ENCODE results near the gene ARHGAP26. TPM values are rescaled to one million over a fixed set of nuclear protein-coding genes. Genes with fewer than 3 reads are reported as not detected.

The ARHGAP26 gene
- total RNA-seq, 1 experiment from 2014 or later, result 39.8 TPM

GRCh38 chr5:142797420-142797819, 27.2 kb downstream of the ARHGAP26 start:
- DNase-seq, result no peak
- Histone ChIP-seq H4K20me1 (ENCODE audit: insufficient read depth, low read depth, low read length) (no peaks in the 10 kb centered on the region), H3K27ac (ENCODE audit: low read length) (no peak overlapping the region), H3K4me1 (ENCODE audit: low read length) (peaks cover 5% of the 10 kb centered on the region; the same call in 1 of the 2 replicates), H3K27me3 (ENCODE audit: low read length) (no peaks in the 10 kb centered on the region), H3K36me3 (ENCODE audit: insufficient read depth, low read length) (no peaks in the 10 kb centered on the region), H3K9ac (ENCODE audit: low read length) (no peak overlapping the region), H3K79me2 (ENCODE audit: low read length) (no peaks in the 10 kb centered on the region), H3K9me3 (ENCODE audit: low read length) (no peaks in the 10 kb centered on the region), H3K4me2 (ENCODE audit: low read depth, low read length, poor library complexity, severe bottlenecking) (no peak overlapping the region), H3K9me2 (replicated peaks; ENCODE audit: insufficient read depth, low read length) (no peaks in the 10 kb centered on the region), H3K4me3 (ENCODE audit: low read length) (no peak overlapping the region), H2AFZ (ENCODE audit: low read length) (no peak overlapping the region)

GRCh38 chr5:142798099-142798770, 28.1 kb downstream of the ARHGAP26 start:
- no peak overlapping the region for H3K4me3 ChIP-seq (ENCODE audit: low read length)
- no peaks in the 10 kb centered on the region for H4K20me1 ChIP-seq (ENCODE audit: insufficient read depth, low read depth, low read length)
- H3K9ac ChIP-seq (ENCODE audit: low read length), result no peak overlapping the region
- no peak for DNase-seq
- H3K27me3 ChIP-seq (ENCODE audit: low read length), result no peaks in the 10 kb centered on the region
- H3K9me2 ChIP-seq (replicated peaks; ENCODE audit: insufficient read depth, low read length), result no peaks in the 10 kb centered on the region
- no peak overlapping the region for H3K4me2 ChIP-seq (ENCODE audit: low read depth, low read length, poor library complexity, severe bottlenecking)
- no peak overlapping the region for H2AFZ ChIP-seq (ENCODE audit: low read length)
- H3K9me3 ChIP-seq (ENCODE audit: low read length), result no peaks in the 10 kb centered on the region
- H3K27ac ChIP-seq (ENCODE audit: low read length), result no peak overlapping the region
- H3K79me2 ChIP-seq (ENCODE audit: low read length), result no peaks in the 10 kb centered on the region
- no peaks in the 10 kb centered on the region for H3K36me3 ChIP-seq (ENCODE audit: insufficient read depth, low read length)
- peaks cover 5% of the 10 kb centered on the region; the same call in 1 of the 2 replicates for H3K4me1 ChIP-seq (ENCODE audit: low read length)

- no peaks in the 10 kb centered on the region for H3K9me2 ChIP-seq (replicated peaks; ENCODE audit: insufficient read depth, low read length)
- no peaks in the 10 kb centered on the region for H4K20me1 ChIP-seq (ENCODE audit: insufficient read depth, low read depth, low read length)
- H3K9me3 ChIP-seq (ENCODE audit: low read length), result no peaks in the 10 kb centered on the region
- H3K4me2 ChIP-seq (ENCODE audit: low read depth, low read length, poor library complexity, severe bottlenecking), result no peak overlapping the region
- no peaks in the 10 kb centered on the region for H3K36me3 ChIP-seq (ENCODE audit: insufficient read depth, low read length)
- H3K9ac ChIP-seq (ENCODE audit: low read length), result no peak overlapping the region
- H3K27me3 ChIP-seq (ENCODE audit: low read length), result no peaks in the 10 kb centered on the region
- no peak overlapping the region for H2AFZ ChIP-seq (ENCODE audit: low read length)
- H3K4me3 ChIP-seq (ENCODE audit: low read length), result no peak overlapping the region
- DNase-seq, result no peak
- H3K27ac ChIP-seq (ENCODE audit: low read length), result no peak overlapping the region
- H3K4me1 ChIP-seq (ENCODE audit: low read length), result no peaks in the 10 kb centered on the region
- no peaks in the 10 kb centered on the region for H3K79me2 ChIP-seq (ENCODE audit: low read length)
Measured at GRCh38 chr5:142800776-142801494, 30.8 kb downstream of the ARHGAP26 start.

GRCh38 chr5:142801495-142801871, 31.3 kb downstream of the ARHGAP26 start:
- no peaks in the 10 kb centered on the region for H3K9me2 ChIP-seq (replicated peaks; ENCODE audit: insufficient read depth, low read length)
- no peaks in the 10 kb centered on the region for H3K79me2 ChIP-seq (ENCODE audit: low read length)
- no peaks in the 10 kb centered on the region for H4K20me1 ChIP-seq (ENCODE audit: insufficient read depth, low read depth, low read length)
- no peak overlapping the region for H3K27ac ChIP-seq (ENCODE audit: low read length)
- H3K36me3 ChIP-seq (ENCODE audit: insufficient read depth, low read length), result no peaks in the 10 kb centered on the region
- no peak overlapping the region for H3K4me3 ChIP-seq (ENCODE audit: low read length)
- H3K27me3 ChIP-seq (ENCODE audit: low read length), result no peaks in the 10 kb centered on the region
- H3K9ac ChIP-seq (ENCODE audit: low read length), result no peak overlapping the region
- H2AFZ ChIP-seq (ENCODE audit: low read length), result no peak overlapping the region
- DNase-seq, result no peak
- H3K4me1 ChIP-seq (ENCODE audit: low read length), result no peaks in the 10 kb centered on the region
- H3K4me2 ChIP-seq (ENCODE audit: low read depth, low read length, poor library complexity, severe bottlenecking), result no peak overlapping the region
- H3K9me3 ChIP-seq (ENCODE audit: low read length), result no peaks in the 10 kb centered on the region

- Histone ChIP-seq H2AFZ (ENCODE audit: low read length) (no peak overlapping the region), H3K36me3 (ENCODE audit: insufficient read depth, low read length) (no peaks in the 10 kb centered on the region), H3K4me3 (ENCODE audit: low read length) (no peak overlapping the region), H3K9ac (ENCODE audit: low read length) (no peak overlapping the region), H3K27me3 (ENCODE audit: low read length) (no peaks in the 10 kb centered on the region), H3K4me2 (ENCODE audit: low read depth, low read length, poor library complexity, severe bottlenecking) (no peak overlapping the region), H3K4me1 (ENCODE audit: low read length) (peaks cover 12% of the 10 kb centered on the region), H3K9me2 (replicated peaks; ENCODE audit: insufficient read depth, low read length) (no peaks in the 10 kb centered on the region), H4K20me1 (ENCODE audit: insufficient read depth, low read depth, low read length) (0 out of 2 replicates have a peak, but pooled peaks cover 3% of the 10 kb centered on the region), H3K27ac (ENCODE audit: low read length) (no peak overlapping the region), H3K9me3 (ENCODE audit: low read length) (no peaks in the 10 kb centered on the region), H3K79me2 (ENCODE audit: low read length) (no peaks in the 10 kb centered on the region)
- DNase-seq, result no peak
Measured at GRCh38 chr5:142803428-142804125, 33.4 kb downstream of the ARHGAP26 start.

GRCh38 chr5:142805339-142805738, 35.2 kb downstream of the ARHGAP26 start:
- Histone ChIP-seq H3K4me3 (ENCODE audit: low read length) (no peak overlapping the region), H3K27me3 (ENCODE audit: low read length) (no peaks in the 10 kb centered on the region), H3K79me2 (ENCODE audit: low read length) (no peaks in the 10 kb centered on the region), H3K4me1 (ENCODE audit: low read length) (peaks cover 12% of the 10 kb centered on the region), H3K9me2 (replicated peaks; ENCODE audit: insufficient read depth, low read length) (no peaks in the 10 kb centered on the region), H2AFZ (ENCODE audit: low read length) (no peak overlapping the region), H3K9me3 (ENCODE audit: low read length) (no peaks in the 10 kb centered on the region), H4K20me1 (ENCODE audit: insufficient read depth, low read depth, low read length) (peaks cover 9% of the 10 kb centered on the region; the same call in 1 of the 2 replicates), H3K27ac (ENCODE audit: low read length) (no peak overlapping the region), H3K36me3 (ENCODE audit: insufficient read depth, low read length) (no peaks in the 10 kb centered on the region), H3K9ac (ENCODE audit: low read length) (no peak overlapping the region), H3K4me2 (ENCODE audit: low read depth, low read length, poor library complexity, severe bottlenecking) (no peak overlapping the region)
- DNase-seq, result no peak

- peaks cover 12% of the 10 kb centered on the region for H3K4me1 ChIP-seq (ENCODE audit: low read length)
- no peaks in the 10 kb centered on the region for H3K79me2 ChIP-seq (ENCODE audit: low read length)
- no peak overlapping the region for H3K27ac ChIP-seq (ENCODE audit: low read length)
- H4K20me1 ChIP-seq (ENCODE audit: insufficient read depth, low read depth, low read length), result peaks cover 15% of the 10 kb centered on the region; the same call in 1 of the 2 replicates
- no peak overlapping the region for H3K9ac ChIP-seq (ENCODE audit: low read length)
- H2AFZ ChIP-seq (ENCODE audit: low read length), result no peak overlapping the region
- H3K4me2 ChIP-seq (ENCODE audit: low read depth, low read length, poor library complexity, severe bottlenecking), result no peak overlapping the region
- no peaks in the 10 kb centered on the region for H3K9me2 ChIP-seq (replicated peaks; ENCODE audit: insufficient read depth, low read length)
- H3K9me3 ChIP-seq (ENCODE audit: low read length), result no peaks in the 10 kb centered on the region
- H3K36me3 ChIP-seq (ENCODE audit: insufficient read depth, low read length), result no peaks in the 10 kb centered on the region
- no peak overlapping the region for H3K4me3 ChIP-seq (ENCODE audit: low read length)
- H3K27me3 ChIP-seq (ENCODE audit: low read length), result no peaks in the 10 kb centered on the region
- no peak for DNase-seq
Measured at GRCh38 chr5:142806841-142807267, 36.7 kb downstream of the ARHGAP26 start.

GRCh38 chr5:142807372-142807911, 37.3 kb downstream of the ARHGAP26 start:
- Histone ChIP-seq H2AFZ (ENCODE audit: low read length) (no peak overlapping the region), H3K4me3 (ENCODE audit: low read length) (no peak overlapping the region), H3K36me3 (ENCODE audit: insufficient read depth, low read length) (no peaks in the 10 kb centered on the region), H3K9me3 (ENCODE audit: low read length) (no peaks in the 10 kb centered on the region), H3K4me2 (ENCODE audit: low read depth, low read length, poor library complexity, severe bottlenecking) (no peak overlapping the region), H3K27me3 (ENCODE audit: low read length) (no peaks in the 10 kb centered on the region), H3K4me1 (ENCODE audit: low read length) (peaks cover 12% of the 10 kb centered on the region), H3K79me2 (ENCODE audit: low read length) (no peaks in the 10 kb centered on the region), H3K9me2 (replicated peaks; ENCODE audit: insufficient read depth, low read length) (no peaks in the 10 kb centered on the region), H3K27ac (ENCODE audit: low read length) (no peak overlapping the region), H4K20me1 (ENCODE audit: insufficient read depth, low read depth, low read length) (peaks cover 18% of the 10 kb centered on the region; the same call in 1 of the 2 replicates), H3K9ac (ENCODE audit: low read length) (no peak overlapping the region)
- DNase-seq, result peak; percentile 51

Data from Karpas-422 (cell line).